SKM-1 treated with dmso at 0.1 percent for 144 hours (cell line): ENCODE data around the gene SCIN.
A peak's percentile ranks its signal among the peaks of the same experiment; 100 is the strongest.
"Not testable (repeated sequence)": the region's sequence is repeated elsewhere in the genome, so short reads cannot be mapped to it uniquely, and the experiment has no call there.

Experiments
- DNase-seq: peaks from one replicate; lab custom pipeline; 2025; ENCODE audit not compliant: unreplicated experiment; lab: John Stamatoyannopoulos, UW

The SCIN gene

DNA sequence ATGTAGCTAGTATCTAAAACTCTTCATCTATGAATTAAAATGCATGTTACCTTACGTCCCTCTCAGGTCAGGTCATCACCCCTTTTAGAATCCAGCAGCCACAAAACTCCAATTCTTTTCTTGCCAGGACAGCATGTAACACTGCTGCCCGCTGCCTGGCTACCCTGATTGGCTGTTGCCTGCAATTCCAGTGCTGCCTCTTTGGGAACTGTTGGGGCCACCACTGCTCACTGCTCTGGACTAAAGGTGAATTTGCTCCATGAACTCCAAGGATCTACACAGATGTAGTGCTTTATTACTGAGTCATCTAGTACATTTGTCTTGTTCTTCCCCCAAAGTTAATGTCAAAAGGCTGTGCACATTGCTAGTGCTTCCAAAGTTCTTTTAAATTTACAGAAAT, 40.4 kb downstream of the SCIN start:
- no peak for DNase-seq

DNA sequence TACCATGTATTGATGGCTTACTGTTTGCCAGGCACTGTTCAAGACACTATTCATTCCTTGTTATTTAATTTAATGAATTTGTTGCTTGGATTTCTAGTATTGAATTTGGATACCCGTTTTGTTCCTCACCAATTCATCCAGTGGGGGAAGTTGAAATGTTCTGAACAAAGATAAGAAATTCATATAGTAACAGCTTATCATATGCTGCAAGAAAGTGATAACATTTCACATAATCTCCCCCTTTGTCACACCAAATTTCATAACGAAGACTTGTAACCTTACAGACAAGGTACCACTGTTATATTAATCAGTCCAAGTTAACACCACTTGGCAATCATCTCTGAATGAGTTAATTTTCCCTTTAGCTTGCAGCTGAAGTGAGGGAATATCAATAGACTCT, 42.1 kb downstream of the SCIN start:
- DNase-seq = no peak

DNA sequence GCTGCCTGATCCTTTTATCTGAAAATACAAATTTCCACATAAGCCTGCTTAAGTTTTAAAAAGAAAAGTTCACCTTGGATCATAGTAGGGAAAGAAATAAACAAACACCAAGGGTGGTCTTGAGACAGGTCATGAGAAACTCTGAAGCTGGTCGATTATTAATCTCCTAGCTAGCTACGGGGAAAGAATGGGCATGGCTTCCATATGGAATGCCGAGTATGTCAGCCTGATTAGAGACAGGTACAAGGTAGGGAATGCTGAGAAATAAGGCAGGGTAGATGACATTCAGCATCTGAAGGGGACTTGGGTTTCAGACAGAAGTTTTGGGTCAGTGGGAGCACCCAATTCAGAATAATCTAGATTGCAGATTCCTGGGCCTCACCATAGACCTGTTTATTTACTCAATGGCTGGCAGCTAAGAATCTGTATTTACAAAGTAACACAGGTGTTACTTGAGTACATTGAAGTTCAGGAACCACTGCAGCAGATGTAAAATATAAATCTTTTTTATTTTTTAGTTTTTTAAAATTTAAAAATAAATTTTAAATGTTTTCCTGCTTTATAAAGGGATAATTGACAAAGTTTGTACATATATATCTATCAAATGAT, 49.0 kb downstream of the SCIN start:
- no peak for DNase-seq

DNA sequence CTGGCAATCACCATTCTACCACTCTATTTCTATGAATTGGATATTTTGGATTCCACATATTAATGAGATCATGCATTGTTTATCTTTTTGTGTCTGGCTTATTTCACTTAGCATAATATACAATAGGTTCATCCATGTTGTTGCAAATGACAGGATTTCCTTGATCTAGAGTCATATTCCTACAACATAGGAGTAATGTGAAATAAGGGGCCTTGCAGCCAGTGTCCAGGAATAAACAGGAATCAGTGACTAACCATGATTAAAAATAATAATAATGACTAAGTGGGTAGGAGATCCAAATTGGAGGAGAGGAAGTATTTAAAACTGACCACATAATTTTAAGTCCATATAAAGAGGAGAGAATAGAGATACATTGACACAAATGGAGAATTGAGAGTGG, 49.9 kb downstream of the SCIN start:
- no peak for DNase-seq

DNA sequence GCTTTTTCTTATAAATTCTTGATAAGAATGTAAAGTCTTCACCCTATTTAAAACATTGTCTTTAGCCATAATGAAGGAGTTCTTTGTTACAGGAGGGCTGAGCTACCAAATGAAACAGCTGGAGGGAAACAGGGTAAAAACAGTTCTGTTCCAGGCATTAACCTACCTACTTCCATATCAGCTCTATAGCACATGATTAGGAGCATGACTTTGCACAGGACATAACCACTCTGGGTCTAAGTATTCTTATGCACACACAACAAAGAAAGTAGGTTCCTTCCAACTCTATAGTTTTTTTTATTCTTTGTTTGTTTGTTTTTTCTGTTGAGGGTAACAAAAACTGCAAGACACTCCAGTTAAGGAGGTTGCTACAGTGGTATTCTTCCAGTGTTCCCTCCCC, 52.7 kb downstream of the SCIN start:
- DNase-seq = no peak

DNA sequence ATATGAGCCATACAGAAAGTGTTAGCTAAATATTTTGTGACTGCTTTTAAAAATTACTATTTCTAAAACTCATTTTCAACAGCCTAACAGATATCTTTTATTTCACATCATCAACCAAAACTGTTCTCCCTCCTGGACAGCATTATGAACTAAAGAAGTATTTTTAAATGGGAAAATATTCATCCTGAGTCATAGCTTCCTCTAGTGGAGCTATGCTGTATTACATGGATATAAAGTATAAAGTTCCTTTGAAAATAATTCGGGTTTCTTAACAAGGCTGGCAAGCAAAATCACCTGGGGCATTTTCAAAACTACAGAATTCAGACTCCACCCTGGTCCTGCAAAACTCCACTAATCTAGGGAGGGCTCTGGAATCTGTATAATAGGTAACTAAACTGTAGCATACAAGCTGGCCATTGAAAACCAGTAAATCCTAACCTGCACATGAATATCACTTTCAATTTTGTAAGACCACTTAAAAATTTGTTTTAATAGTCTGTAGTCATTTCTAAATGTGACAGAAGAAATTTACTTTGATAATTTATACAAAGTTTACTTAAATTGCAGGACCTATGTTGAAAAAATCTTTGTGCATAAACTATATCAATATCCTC, 53.5 kb downstream of the SCIN start:
- DNase-seq = no peak

DNA sequence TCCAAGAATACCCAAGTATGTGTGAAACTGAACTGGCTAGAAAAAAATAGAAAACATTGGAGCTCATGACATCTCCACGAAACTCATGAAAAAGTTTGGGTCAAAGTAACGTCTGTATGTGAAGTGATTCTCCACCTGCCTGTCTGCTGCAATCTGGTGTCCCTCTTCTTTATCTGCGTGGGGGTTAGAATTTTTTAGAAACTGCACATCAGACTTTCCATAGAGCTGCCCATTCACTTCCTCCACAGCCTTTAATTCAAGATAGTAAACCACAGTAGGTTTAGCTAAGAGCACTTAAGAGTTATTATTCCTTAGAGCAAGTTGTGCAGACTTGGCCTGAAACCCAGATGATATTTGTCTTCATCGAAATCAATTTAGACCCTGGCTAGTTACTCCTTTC, 55.3 kb downstream of the SCIN start:
- no peak for DNase-seq

DNA sequence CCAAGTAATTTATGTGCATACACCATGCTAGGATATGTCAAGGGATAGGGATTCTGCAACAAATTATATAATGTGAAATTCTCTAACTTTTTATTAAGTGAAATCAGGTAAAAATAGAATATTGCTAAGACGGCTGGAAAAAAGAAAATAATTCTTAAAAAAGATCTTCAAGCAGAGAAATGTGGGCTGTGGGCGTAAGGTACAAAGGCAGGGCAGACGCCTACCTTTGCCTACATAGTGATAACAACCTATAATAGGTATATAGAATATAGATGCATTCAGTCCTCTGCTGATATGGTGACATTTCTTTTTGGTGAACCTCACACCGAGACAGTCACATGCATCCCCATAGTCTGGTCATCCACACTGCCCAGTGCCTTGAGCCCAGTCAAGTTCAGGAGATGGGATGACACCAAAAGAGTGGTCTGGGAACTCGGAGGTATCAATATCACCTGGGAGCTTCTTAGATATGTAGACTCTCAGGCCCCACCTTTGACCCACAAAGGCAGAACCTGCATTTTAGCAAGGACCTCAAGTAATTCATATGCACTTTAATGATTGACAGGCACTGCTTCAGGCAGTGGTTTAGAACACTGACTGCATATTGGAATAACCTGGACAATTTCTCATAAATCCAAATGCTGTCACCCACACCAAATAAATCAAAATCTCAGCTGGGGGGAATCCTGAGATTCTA, 59.4 kb downstream of the SCIN start:
- DNase-seq = no peak

DNA sequence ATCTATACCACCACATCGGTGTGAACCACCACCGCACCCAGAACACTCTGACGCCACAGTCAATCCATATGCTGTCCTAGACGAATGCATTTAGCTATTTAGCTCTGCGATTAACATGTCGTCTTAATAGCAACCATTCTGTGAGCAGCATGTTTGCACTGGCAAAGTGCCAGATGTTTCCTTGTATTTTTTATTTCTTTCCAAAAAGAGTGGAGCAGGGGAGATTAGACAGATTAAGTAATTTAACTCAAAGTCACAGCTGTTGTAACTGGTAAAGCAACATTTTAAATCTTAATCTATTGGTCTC, 59.9 kb downstream of the SCIN start:
- DNase-seq = no peak

DNA sequence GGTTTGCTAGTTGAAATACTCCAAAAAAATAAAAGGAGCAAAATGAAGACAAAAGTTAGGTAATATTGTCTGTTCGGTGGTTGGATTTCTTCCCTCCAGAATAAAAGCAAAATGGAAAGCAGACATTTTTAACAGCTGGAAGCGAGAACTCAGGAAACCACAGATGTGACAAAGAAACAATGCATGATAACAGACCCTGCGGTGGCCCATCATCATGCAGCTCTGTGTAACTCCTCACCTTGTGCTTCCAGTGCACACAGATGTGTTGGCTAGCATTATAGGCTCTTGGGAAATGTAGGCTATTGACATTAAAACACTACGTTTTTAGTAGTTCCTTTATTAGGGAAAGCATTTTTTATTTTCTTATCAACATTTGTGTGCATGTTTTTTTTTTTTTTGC, 63.1 kb downstream of the SCIN start:
- no peak for DNase-seq

DNA sequence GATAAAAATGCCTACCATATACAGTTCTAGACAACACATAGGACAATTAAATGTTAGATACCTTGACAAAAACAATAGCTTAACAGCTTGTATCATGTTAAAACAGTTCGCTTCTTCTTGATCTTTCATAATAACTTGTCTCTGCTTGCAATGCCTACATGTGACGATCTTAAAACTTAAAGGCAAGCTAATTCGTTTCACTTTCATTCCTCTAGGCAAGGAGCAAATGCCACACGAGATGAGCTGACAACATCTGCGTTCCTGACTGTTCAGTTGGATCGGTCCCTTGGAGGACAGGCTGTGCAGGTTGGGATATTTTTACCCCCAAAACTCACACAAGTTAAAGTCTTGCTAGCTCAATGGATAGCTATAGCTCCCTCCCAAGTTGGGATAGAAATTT, 65.3 kb downstream of the SCIN start:
- no peak for DNase-seq

DNA sequence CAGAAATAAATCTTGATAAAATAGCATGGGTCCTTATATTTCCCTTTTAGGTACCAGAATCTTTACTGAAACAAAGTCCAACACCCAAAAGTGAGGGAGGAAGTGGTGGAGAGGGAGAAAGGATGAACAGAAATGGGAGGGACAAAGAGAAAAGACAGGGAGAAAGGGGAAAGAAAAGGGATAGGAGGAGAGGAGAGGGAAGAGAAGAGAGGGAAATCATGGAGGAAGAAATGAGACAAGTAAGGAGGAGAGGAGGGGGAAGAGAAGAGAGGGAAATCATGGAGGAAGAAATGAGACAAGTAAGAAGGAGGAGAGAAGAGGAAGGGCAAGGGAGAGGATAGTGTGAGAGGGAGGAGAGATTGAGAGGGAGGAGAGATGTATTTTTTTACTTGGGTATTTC, 66.8 kb downstream of the SCIN start:
- no peak for DNase-seq

DNA sequence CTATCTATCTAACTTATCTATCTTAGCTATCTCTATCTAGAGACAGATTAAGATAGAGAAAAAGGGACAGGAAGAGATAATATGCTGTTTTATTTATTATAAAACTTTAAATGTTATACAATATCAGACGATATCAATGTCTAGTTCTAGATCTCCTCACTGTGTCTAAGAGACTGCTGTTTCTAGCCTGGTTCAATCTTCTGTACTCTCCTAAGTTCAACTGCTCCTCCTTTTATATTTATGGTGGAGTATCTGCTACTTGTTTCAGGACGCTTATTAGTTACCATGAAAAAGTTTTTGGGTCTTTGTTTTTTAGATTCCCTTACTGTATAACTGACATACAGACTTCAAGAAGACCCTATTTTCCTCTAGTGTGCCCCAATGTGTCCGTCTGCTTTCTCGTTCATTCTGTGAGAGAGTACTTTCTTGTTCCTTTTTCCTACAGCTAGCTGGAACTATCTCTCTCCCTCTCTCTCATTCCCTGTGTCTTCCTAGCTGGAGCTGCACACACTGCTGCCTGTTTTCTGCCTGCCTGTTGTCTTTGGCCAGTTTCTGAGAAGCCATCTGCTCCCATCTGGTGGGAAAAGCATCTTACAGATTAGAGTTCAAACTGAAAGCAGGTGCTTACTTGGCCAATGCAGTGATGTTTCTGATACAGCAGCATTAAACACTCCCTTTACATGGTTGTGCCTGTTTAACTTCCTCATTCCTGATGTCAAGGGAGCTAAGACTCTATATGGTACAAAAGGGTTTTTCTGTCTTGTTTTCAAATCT, 67.5 kb downstream of the SCIN start:
- peak; percentile 46 for DNase-seq

DNA sequence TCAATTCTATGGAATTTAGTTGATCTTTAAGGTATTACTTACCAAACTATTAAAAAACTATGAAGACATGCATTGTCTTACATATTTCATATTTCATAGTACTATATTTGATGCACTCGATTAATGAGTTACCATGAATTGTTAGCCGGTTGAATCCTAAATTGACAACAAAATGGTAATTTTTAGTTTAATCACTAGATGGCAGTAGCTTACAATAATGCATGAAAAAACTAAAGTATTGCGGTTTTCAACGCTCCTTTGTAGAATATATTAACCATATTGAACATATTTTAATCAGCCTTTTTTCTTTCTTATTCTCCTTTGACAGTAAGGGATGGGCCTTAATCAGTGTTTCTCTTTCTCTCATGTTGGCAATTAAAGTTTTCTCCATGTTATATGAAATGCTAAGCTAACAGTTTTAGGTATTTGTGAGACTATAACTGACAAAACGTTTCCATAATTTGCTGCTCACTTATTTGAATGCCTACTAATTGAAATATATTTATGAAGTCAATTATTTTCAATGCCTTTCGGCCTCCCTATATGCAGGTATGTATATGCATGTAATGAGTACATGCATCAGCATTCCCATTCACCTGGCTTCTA, 68.4 kb downstream of the SCIN start:
- DNase-seq = peak; percentile 51

DNA sequence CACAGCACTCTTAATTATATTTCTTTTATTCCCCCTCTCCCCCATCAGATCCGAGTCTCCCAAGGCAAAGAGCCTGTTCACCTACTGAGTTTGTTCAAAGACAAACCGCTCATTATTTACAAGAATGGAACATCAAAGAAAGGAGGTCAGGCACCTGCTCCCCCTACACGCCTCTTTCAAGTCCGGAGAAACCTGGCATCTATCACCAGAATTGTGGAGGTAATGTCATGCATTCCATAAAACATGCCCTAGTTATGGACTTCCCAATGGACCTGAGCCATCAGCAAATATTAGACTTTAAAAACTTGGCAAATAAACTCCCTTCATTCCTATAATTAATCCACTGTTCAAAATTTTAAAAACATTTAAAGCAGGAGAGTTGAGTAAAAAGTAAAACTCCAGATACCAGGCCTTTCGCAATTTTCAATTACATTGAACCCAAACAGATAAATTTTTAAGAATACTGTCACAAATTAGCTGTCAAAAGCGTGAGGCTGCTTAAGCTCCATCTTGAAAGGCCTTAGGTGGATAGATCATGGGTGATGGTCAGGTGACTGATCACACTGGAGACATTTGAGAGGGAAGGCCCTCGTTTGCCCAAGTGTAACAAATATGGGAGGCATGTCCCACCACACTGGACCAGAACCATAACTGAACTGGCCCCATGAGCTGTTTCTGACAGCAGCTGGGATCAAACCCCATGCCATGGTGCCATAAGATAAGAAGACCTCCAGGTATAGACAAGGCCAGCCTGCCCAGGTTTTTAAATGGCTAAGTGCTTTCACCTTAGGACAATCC, 70.0 kb downstream of the SCIN start:
- no peak for DNase-seq

DNA sequence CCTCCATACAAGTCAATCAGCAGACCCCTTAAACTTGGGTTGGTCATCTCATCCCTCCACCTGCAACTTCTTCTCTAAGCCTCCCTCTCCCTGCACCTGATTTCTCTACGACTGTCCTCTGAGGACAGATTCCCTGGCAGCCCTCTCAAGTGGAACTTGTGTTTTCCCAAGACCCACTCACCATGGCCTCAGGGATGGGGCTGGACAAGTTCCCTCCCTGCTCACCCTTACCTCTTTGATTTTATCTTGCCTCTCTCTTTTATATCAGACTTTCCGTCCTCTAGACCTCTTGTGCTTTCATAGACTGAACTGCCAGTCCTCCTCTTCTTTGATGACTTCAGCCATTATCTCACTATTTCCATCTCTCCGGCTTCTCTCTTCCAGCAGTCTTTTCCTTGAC, 70.7 kb downstream of the SCIN start:
- no peak for DNase-seq

DNA sequence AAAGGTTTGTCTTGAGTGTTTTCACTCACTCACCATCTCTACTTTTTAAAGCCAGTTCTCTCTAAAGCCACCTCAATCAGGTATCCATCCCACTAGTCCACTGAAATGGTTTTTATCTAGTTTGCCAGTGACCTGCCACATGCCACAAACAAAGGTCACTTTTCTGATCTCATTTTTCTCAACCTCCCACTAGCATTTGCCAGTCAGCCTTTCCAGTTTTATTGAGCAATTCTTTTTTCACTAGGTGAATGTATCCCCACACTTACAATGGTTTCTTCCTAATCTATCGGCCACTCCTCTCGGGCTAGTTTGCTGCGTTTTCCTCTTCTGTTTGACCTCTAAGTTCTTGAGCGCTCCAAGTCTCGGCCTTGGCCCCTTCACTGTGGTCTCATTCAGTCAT, 72.0 kb downstream of the SCIN start:
- DNase-seq = no peak

DNA sequence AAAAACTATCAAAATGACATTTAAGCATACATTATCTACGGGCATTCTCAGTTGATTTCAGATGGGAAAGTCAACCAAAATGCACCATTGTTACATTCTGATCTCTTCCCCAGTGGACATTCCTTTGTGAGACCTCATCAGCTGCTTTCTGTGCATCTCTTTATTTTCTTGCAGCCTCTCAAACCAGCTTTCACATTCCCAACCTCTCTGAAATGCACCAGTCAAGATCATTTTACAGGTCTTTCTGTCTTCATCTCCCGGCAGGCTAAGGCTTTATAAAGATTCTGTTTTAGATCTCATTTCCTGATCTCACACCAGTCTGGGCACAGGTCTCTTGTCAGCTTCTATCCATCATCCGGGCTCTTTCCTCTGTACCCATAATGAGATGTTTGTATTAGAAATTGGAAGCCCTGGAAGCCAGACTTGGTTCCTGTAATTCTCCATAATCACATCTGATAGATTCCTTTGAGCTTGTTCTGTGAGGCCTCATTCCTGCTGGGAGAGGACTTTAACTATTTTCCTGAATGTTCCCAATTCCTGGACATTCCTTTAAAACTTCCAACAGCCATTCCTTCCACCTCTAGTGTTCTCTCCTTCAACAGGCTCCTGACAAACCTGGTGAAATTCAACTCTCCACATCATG, 72.6 kb downstream of the SCIN start:
- no peak for DNase-seq

DNA sequence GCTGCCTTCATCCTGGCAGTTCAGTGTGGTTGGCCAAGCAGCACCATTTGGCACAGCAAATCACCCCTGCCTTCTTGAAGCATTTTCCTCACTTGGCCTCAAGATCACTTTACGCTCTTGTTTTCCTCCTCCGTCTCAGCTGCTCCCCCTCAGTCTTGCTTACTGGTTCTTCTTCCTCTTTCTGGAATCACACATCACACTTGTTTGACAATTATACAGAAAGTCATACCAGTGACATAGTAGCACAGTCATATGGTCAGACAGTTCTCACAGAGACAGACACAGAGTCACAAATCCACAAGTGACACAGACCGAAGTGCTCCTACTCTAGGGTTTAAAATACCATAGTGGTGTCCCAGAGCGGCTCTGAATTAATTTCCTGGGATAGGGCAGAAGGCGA, 73.1 kb downstream of the SCIN start:
- no peak for DNase-seq

DNA sequence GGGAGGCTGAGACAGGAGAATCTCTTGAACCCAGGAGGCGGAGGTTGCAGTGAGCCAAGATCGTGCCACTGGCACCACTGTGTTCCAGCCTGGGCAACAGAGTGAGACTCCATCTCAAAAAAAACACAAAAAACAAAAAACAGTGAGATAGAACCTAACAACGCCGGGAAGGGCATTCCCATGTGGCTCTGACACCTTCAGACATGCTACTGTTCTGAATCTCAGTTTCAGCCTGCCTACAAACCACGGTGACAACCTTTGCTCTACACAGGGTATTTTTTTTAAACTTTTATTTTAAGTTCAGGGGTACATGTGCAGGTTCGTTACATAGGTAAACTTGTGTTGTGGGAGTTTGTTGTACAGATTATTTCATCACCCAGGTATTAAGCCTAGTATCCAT, 74.7 kb downstream of the SCIN start:
- not testable (repeated sequence) for DNase-seq
